Measurements from ENCODE around the gene DLG1. TPM values are rescaled to one million over a fixed set of nuclear protein-coding genes. Genes with fewer than 3 reads are reported as not detected.
"Not testable (repeated sequence)": the region's sequence is repeated elsewhere in the genome, so short reads cannot be mapped to it uniquely, and the experiment has no call there.

DLG1 gene
- total and polyA plus RNA-seq, 2 experiments from 2014 or later, result 27.6 to 98.0 TPM

GRCh38 chr3:197034778-197035177 lies 263.6 kb downstream of the DLG1 start:
- not testable (repeated sequence) for H3K4me1 Mint-ChIP-seq; H3F3A ChIP-seq (replicated peaks; ENCODE audit: low read depth); H3K4me3 Mint-ChIP-seq; H3K4me1 ChIP-seq (ENCODE audit: insufficient read depth); H4K20me1 ChIP-seq (replicated peaks; ENCODE audit: insufficient read depth); H3K27ac Mint-ChIP-seq; H3K9me3 Mint-ChIP-seq; H3K36me3 ChIP-seq (ENCODE audit: insufficient read depth); ATAC-seq; H3K9me2 ChIP-seq (ENCODE audit: insufficient read depth); H2AFZ ChIP-seq; H3K79me2 ChIP-seq (replicated peaks; ENCODE audit: insufficient read depth); H3K27ac ChIP-seq (ENCODE audit: low read depth); H3K36me3 Mint-ChIP-seq (ENCODE audit: low read depth); DNase-seq (ENCODE audit: low spot score); H3K27me3 ChIP-seq (ENCODE audit: insufficient read depth); H3K4me3 ChIP-seq; H3K4me2 ChIP-seq
- peaks cover 12% of the 10 kb centered on the region for H3K27me3 Mint-ChIP-seq (ENCODE audit: insufficient read depth, low read depth, poor library complexity)

- H3K4me3 ChIP-seq; H3K4me1 ChIP-seq (ENCODE audit: insufficient read depth); H3K4me1 Mint-ChIP-seq; H3K36me3 Mint-ChIP-seq (ENCODE audit: low read depth); ATAC-seq; H4K20me1 ChIP-seq (replicated peaks; ENCODE audit: insufficient read depth); H3K4me2 ChIP-seq; H2AFZ ChIP-seq; DNase-seq (ENCODE audit: low spot score); H3K36me3 ChIP-seq (ENCODE audit: insufficient read depth); H3K9me2 ChIP-seq (ENCODE audit: insufficient read depth); H3F3A ChIP-seq (replicated peaks; ENCODE audit: low read depth); H3K27ac ChIP-seq (ENCODE audit: low read depth); H3K9me3 Mint-ChIP-seq; H3K4me3 Mint-ChIP-seq; H3K27ac Mint-ChIP-seq; H3K79me2 ChIP-seq (replicated peaks; ENCODE audit: insufficient read depth): not testable (repeated sequence)
- H3K27me3 ChIP-seq (ENCODE audit: insufficient read depth), result peaks cover 15% of the 10 kb centered on the region
- H3K27me3 Mint-ChIP-seq (ENCODE audit: insufficient read depth, low read depth, poor library complexity), result peaks cover 19% of the 10 kb centered on the region
These were observed 264.6 kb downstream of the DLG1 start for GRCh38 chr3:197033764-197034163.

- no peaks in the 10 kb centered on the region for H3K4me1 ChIP-seq (ENCODE audit: insufficient read depth)
- peak overlapping the region; percentile 70; the same call in 1 of the 2 replicates for H3K4me2 ChIP-seq
- peaks cover 24% of the 10 kb centered on the region for H3K27me3 ChIP-seq (ENCODE audit: insufficient read depth)
- H3K4me1 Mint-ChIP-seq, result no peaks in the 10 kb centered on the region; the same call in 2 of the 3 replicates
- no peaks in the 10 kb centered on the region for H3F3A ChIP-seq (replicated peaks; ENCODE audit: low read depth)
- no peaks in the 10 kb centered on the region for H3K36me3 ChIP-seq (ENCODE audit: insufficient read depth)
- H3K4me3 Mint-ChIP-seq, result no peak overlapping the region
- no peak overlapping the region; the same call in 1 of the 2 replicates for H2AFZ ChIP-seq
- no peaks in the 10 kb centered on the region for H4K20me1 ChIP-seq (replicated peaks; ENCODE audit: insufficient read depth)
- H3K9me3 Mint-ChIP-seq, result no peaks in the 10 kb centered on the region; the same call in 2 of the 3 replicates
- ATAC-seq (no peak), DNase-seq (ENCODE audit: low spot score) (no peak)
- peaks cover 27% of the 10 kb centered on the region for H3K27me3 Mint-ChIP-seq (ENCODE audit: insufficient read depth, low read depth, poor library complexity)
- no peaks in the 10 kb centered on the region for H3K36me3 Mint-ChIP-seq (ENCODE audit: low read depth)
- H3K27ac ChIP-seq (ENCODE audit: low read depth), result no peak overlapping the region
- no peak overlapping the region for H3K27ac Mint-ChIP-seq
- no peaks in the 10 kb centered on the region for H3K79me2 ChIP-seq (replicated peaks; ENCODE audit: insufficient read depth)
- H3K4me3 ChIP-seq, result no peak overlapping the region
- H3K9me2 ChIP-seq (ENCODE audit: insufficient read depth), result no peaks in the 10 kb centered on the region
- TF ChIP-seq, protein P1, sequence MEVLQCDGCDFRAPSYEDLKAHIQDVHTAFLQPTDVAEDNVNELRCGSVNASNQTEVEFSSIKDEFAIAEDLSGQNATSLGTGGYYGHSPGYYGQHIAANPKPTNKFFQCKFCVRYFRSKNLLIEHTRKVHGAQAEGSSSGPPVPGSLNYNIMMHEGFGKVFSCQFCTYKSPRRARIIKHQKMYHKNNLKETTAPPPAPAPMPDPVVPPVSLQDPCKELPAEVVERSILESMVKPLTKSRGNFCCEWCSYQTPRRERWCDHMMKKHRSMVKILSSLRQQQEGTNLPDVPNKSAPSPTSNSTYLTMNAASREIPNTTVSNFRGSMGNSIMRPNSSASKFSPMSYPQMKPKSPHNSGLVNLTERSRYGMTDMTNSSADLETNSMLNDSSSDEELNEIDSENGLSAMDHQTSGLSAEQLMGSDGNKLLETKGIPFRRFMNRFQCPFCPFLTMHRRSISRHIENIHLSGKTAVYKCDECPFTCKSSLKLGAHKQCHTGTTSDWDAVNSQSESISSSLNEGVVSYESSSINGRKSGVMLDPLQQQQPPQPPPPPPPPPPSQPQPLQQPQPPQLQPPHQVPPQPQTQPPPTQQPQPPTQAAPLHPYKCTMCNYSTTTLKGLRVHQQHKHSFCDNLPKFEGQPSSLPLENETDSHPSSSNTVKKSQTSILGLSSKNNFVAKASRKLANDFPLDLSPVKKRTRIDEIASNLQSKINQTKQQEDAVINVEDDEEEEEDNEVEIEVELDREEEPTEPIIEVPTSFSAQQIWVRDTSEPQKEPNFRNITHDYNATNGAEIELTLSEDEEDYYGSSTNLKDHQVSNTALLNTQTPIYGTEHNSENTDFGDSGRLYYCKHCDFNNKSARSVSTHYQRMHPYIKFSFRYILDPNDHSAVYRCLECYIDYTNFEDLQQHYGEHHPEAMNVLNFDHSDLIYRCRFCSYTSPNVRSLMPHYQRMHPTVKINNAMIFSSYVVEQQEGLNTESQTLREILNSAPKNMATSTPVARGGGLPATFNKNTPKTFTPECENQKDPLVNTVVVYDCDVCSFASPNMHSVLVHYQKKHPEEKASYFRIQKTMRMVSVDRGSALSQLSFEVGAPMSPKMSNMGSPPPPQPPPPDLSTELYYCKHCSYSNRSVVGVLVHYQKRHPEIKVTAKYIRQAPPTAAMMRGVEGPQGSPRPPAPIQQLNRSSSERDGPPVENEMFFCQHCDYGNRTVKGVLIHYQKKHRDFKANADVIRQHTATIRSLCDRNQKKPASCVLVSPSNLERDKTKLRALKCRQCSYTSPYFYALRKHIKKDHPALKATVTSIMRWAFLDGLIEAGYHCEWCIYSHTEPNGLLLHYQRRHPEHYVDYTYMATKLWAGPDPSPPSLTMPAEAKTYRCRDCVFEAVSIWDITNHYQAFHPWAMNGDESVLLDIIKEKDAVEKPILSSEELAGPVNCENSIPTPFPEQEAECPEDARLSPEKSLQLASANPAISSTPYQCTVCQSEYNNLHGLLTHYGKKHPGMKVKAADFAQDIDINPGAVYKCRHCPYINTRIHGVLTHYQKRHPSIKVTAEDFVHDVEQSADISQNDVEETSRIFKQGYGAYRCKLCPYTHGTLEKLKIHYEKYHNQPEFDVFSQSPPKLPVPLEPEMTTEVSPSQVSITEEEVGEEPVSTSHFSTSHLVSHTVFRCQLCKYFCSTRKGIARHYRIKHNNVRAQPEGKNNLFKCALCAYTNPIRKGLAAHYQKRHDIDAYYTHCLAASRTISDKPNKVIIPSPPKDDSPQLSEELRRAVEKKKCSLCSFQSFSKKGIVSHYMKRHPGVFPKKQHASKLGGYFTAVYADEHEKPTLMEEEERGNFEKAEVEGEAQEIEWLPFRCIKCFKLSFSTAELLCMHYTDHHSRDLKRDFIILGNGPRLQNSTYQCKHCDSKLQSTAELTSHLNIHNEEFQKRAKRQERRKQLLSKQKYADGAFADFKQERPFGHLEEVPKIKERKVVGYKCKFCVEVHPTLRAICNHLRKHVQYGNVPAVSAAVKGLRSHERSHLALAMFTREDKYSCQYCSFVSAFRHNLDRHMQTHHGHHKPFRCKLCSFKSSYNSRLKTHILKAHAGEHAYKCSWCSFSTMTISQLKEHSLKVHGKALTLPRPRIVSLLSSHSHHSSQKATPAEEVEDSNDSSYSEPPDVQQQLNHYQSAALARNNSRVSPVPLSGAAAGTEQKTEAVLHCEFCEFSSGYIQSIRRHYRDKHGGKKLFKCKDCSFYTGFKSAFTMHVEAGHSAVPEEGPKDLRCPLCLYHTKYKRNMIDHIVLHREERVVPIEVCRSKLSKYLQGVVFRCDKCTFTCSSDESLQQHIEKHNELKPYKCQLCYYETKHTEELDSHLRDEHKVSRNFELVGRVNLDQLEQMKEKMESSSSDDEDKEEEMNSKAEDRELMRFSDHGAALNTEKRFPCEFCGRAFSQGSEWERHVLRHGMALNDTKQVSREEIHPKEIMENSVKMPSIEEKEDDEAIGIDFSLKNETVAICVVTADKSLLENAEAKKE (CRISPR knock-in tag; IDR thresholded peaks at IDR 0.05), result no peak
- no peak for TF ChIP-seq CREB1 (CRISPR knock-in tag; IDR thresholded peaks at IDR 0.05; ENCODE audit: low read depth)
- no peak for TF ChIP-seq JUNB (IDR thresholded peaks at IDR 0.05; ENCODE audit: unreplicated experiment)
- TF ChIP-seq EZH2phosphoT487 (IDR thresholded peaks at IDR 0.05; ENCODE audit: unreplicated experiment), result no peak
- TF ChIP-seq, protein P2, sequence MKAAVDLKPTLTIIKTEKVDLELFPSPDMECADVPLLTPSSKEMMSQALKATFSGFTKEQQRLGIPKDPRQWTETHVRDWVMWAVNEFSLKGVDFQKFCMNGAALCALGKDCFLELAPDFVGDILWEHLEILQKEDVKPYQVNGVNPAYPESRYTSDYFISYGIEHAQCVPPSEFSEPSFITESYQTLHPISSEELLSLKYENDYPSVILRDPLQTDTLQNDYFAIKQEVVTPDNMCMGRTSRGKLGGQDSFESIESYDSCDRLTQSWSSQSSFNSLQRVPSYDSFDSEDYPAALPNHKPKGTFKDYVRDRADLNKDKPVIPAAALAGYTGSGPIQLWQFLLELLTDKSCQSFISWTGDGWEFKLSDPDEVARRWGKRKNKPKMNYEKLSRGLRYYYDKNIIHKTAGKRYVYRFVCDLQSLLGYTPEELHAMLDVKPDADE (IDR thresholded peaks at IDR 0.05), result no peak
- TF ChIP-seq STAT1 (IDR thresholded peaks at IDR 0.05; ENCODE audit: unreplicated experiment), result no peak
These were observed 266.8 kb downstream of the DLG1 start for GRCh38 chr3:197031315-197032285.
